Glomerular endothelial cell (primary cell): Measurements from ENCODE around the gene PLEKHA4. TPM values are rescaled to one million over a fixed set of nuclear protein-coding genes. Genes with fewer than 3 reads are reported as not detected.
"Not testable (repeated sequence)": the region's sequence is repeated elsewhere in the genome, so short reads cannot be mapped to it uniquely, and the experiment has no call there.

ENCODE experiments used
- DNase-seq: peaks from one replicate; pipeline ENCODE4 v3.0.0-alpha.2; 2011; ENCODE audit warnings: low read depth, low spot score; ENCODE audit errors: extremely low read depth
- total RNA-seq: library from RNA; depleted of rRNA; stranded (reverse); fragments of >200 nt; gene quantifications from 2 replicates; pipeline ENCODE4 v1.2.3, GENCODE V29; 2015

The PLEKHA4 gene
- total RNA-seq, 1 donor from 2014 or later = 4.0 TPM

- not testable (repeated sequence) for DNase-seq
These were observed 21.1 kb upstream of the PLEKHA4 start for GRCh38 chr19:48889496-48889895.

DNA sequence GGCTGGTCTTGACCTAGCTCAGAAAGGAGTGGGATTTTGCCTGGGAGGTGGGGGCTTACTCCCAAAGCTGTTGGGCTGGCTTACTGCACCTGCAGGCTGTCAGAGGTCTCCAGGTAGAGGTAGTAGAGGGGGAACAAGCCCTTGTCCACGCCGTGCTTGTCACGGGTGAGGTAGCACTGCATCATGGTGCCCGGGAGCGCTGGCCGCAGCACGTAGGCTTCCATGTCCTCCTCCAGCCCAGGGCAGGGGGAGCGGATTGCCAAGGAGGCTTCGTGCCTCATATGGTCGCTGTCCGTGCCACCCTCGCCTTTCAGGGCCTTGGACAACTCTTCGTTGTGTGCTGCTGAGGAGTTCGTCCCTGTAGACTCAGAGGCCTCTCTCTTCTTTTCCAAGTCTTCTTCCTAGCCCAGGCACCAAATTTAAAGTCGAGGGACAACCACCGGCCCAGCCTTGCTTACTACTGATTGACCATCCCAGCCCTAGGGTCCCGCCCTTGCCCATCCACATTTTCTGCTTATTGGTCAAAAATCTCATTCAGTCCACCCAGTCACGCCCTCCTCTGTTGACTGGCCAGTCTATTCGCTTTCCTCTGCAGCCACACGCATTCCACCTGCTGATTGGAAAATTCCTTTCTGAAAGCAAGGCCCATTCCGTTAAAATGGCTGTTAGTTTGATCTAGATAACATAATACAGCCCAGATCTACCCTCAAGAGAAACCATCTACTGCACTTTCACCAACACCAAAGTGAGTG is 19.6 kb upstream of the PLEKHA4 start:
- no peak for DNase-seq

DNA sequence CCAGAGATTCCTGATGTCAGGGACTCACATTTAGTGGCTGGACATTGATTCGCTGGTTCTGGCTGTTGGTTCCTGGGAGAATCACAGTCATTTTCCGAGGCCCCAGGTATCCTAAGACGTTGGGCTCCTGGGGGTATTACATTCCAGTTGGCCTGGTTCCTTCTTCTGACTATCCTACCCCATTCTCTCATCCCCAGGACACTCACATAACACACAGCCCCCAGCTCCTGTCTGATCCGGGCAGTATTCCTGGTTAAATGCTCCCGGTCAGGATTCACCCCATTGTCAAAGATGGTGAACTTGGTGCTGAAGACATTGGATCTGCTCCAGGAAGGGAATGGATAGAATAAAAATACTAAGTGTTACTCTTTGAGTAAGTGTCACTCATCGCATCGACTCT is 15.3 kb upstream of the PLEKHA4 start:
- no peak for DNase-seq

DNA sequence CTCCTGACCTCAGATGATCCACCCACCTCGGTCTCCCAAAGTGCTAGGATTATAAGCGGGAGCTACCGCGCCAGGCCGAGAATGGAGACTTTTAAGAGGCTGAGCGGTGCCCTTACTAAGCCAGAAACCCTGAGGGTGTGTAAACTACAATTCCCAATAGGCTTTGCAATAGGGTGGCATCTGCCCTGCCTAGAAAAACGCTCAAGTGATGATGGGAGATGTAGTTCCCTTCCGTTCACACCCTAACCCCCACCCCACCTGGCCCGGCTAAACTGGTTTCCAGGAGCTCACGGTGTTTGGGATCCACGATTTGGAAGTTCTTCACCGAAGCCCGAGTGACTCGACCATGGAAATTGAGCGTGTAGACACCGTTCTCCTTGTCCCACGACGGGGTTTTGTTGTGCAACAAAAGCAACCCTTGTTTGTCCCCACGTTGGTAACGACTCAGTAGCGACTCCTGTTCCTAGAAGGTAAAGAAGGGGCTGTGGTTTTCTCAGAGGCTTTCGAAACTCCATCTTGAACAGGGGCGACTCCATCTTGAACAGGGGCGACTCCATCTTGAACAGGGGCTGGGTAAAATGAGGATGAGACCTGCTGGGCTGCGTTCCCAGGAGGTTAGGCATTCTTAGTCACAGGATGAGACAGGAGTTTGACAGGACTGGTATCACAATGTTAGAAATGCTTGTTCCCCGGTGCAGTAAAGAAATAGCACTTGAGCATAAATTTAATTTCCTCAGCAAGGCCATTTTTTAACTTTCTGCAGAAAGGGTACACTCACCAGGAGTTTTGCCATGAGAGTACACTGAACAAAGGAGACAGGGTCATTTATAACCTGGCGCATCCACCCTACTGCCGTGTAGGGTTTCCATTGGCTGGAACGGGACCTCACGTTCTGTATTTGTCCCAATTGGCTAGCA is 13.6 kb upstream of the PLEKHA4 start:
- DNase-seq = no peak

GRCh38 chr19:48879696-48880095 is 11.3 kb upstream of the PLEKHA4 start:
- not testable (repeated sequence) for DNase-seq

- no peak for DNase-seq
These were observed 10.7 kb upstream of the PLEKHA4 start for GRCh38 chr19:48879025-48879637.

- DNase-seq = no peak
These were observed 10.0 kb upstream of the PLEKHA4 start for GRCh38 chr19:48878196-48879024.

DNA sequence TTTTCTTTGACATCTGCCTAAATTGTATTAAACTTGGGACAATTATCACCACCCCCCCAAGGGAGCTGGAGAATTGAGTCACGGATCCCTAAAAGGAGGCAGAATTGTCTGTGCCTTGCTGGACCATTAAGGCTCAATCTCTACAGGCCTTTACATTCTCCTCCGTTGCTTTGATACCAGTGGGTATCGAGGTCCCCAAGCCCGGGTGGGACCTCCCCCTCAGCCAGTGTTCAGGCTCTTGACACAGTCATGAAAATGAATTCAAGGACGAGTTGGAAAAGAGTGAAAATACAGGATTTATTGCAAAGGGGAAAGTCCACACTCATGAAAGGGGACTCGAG is 9.4 kb upstream of the PLEKHA4 start:
- no peak for DNase-seq

DNA sequence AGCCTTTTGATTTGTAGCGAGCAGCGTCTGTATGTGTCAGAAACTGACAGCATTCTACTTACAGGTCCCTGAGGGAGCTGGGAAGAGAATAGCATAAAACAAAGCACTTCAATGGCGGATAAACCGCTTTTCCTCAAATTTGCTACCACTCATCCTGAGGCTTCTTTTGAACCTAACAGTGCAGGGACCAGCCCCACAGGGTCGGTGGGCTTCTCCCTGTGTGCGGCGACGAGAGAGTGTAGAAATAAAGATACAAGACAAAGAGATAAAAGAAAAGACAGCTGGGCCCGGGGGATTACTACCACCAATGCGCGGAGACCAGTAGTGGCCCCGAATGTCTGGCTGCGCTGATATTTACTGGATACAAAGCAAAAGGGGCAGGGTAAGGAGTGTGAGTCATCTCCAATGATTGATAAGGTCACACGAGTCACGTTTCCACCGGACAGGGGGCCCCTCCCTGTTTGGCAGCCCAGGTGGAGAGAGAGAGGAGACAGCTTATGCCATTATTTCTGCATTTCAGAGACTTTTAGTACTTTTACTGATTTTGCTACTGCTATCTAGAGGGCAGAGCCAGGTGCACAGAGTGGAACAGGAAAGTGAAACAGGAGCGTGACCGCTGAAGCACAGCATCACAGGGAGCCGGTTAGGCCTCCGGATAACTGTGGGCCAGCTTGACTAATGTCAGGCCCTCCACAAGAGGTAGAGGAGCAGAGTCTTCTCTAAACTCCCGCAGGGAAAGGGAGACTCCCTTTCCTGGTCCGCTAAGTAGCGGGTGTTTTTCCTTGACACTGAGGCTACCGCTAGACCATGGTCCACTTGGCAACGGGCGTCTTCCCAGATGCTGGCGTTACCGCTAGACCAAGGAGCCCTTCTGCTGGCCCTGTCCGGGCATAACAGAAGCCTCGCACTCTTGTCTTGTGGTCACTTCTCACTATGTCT is 7.9 kb upstream of the PLEKHA4 start:
- not testable (repeated sequence) for DNase-seq

GRCh38 chr19:48874303-48875135 is 6.1 kb upstream of the PLEKHA4 start:
- no peak for DNase-seq

GRCh38 chr19:48873476-48874302 is 5.3 kb upstream of the PLEKHA4 start:
- no peak for DNase-seq

DNA sequence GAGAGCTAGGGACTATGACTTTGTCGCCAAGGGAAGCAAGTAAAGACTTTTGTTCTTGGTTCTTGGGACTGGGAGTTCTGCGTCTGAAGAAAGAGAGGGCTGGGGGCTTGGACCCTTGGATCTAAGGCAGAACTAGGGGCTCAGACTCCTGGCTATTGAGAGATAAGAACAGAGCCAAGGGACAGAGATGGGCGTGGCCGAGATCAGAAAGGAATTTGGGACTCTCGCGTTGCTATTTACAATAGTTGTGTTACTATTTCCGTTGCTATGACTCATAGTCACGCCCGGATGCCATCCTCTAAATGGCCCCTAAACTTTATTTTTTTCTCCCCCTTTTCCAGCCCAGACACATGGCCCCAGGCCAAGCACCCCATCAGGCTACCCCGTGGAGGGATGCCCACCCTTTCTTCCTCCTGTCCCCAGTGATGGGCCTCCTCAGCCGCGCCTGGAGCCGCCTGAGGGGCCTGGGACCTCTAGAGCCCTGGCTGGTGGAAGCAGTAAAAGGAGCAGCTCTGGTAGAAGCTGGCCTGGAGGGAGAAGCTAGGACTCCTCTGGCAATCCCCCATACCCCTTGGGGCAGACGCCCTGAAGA is 4.6 kb upstream of the PLEKHA4 start:
- peak; percentile 92 for DNase-seq

- peak; percentile 85 for DNase-seq
These were observed 3.9 kb upstream of the PLEKHA4 start, which contains the start of gene PPP1R15A for GRCh38 chr19:48872182-48872883. PPP1R15A (plus strand) TSS chr19:48872421; CDS start chr19:48873234, 813 bp downstream.

DNA sequence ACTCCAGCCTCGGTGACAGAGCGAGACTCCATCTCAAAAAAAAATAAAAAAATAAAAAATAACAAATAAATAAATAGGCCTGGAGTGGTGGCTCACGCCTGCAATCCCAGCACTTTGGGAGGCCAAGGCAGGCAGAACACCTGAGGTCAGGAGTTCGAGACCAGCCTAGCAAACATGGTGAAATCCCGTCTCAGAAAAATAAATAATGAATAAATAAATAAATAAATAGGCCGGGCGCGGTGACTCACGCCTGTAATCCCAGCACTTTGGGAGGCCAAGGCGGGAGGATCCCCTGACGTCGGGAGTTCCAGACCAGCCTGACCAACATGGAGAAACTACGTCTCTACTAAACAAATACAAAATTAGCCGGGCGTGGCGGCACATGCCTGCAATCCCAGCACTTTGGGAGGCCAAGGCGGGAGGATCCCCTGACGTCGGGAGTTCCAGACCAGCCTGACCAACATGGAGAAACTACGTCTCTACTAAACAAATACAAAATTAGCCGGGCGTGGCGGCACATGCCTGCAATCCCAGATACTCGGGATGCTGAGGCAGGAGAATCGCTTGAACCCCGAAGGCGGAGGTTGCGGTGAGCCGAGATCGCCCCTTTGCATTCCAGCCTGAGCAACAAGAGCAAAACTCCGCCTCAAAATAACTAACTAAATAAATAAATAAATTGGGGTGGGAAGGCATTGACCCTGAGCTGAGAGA is 3.2 kb upstream of the PLEKHA4 start:
- DNase-seq = not testable (repeated sequence)

GRCh38 chr19:48870048-48870447 is 1.6 kb upstream of the PLEKHA4 start:
- DNase-seq = no peak

- DNase-seq = no peak
These were observed 687 bp downstream of the PLEKHA4 start for GRCh38 chr19:48867746-48868113.
